NCI-H2171 treated with DMSO at 0.1 percent for 48 hours (cell line): Measurements from ENCODE around the gene RHBDL1.

Source experiments
- DNase-seq: peaks from one replicate; lab custom pipeline; 2025; lab: John Stamatoyannopoulos, UW

Gene RHBDL1

GRCh38 chr16:706189-707061, 31.0 kb downstream of the RHBDL1 start:
- DNase-seq, result peak; percentile 71

- DNase-seq, result no peak
These were observed 31.6 kb downstream of the RHBDL1 start for GRCh38 chr16:707062-707538.

GRCh38 chr16:708019-708418, 32.5 kb downstream of the RHBDL1 start:
- DNase-seq, result no peak

GRCh38 chr16:708959-709358, 33.5 kb downstream of the RHBDL1 start:
- no peak for DNase-seq

DNA sequence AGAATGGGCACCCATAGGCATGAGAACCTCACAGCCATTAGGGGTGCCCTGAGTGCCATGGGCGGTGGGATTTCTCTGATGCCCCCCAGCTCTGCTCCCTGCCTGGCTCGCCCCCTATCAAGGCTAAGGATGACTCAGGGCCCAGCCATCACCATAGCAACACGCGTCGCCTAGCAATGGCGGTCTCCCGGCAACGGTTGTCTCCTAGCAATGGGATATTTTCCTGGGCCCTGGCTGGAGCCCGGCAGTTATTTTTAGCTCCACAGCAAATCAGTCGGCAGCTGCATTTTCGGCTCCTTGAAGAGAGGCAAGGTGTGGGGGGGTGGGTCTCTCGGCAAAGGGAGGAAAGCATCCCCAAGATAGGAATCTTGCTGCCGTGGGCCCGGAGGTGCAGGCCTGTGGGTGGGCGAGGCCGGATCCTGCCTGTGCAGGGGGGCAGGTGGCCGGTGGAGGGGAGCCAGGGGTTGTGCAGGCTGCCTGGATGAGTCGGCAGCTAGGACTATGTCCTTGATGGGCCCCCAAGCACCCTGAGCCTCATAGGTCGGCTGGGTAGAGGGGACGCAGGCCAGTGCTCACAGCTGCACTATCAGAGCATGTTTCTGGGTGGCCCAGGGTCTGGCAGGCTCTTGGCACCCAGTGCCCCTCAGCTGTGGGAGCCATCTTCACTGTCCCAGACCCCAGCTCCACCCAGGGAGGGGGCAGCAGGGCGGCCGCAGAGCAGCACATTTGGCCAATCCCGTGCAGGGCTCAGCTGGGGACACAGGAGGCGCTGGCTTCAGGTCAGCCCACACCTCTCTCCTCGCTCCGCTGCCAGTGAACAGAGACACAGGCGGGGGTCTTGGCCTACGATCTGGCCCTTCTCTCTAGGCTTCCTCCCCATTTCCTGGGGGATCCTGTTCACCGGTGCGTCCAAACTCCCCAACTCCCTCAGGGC, 34.4 kb downstream of the RHBDL1 start:
- peak; percentile 93 for DNase-seq

GRCh38 chr16:710500-711075, 35.1 kb downstream of the RHBDL1 start:
- DNase-seq, result peak; percentile 63

- DNase-seq, result no peak
These were observed 35.6 kb downstream of the RHBDL1 start for GRCh38 chr16:711084-711483.

GRCh38 chr16:711548-712320, 36.3 kb downstream of the RHBDL1 start:
- peak; percentile 41 for DNase-seq

GRCh38 chr16:712740-713250, 37.3 kb downstream of the RHBDL1 start:
- peak; percentile 42 for DNase-seq

- DNase-seq, result no peak
These were observed 38.6 kb downstream of the RHBDL1 start for GRCh38 chr16:714079-714478.

GRCh38 chr16:714558-715476, 39.3 kb downstream of the RHBDL1 start, which contains the start of gene METRN:
Gene METRN, plus strand, starts transcription at chr16:715118. Its CDS starts 172 bp downstream, at chr16:715290.
- peak; percentile 72 for DNase-seq

GRCh38 chr16:715477-716199, 40.2 kb downstream of the RHBDL1 start:
- peak; percentile 15 for DNase-seq

GRCh38 chr16:716200-716568, 40.7 kb downstream of the RHBDL1 start:
- no peak for DNase-seq

DNA sequence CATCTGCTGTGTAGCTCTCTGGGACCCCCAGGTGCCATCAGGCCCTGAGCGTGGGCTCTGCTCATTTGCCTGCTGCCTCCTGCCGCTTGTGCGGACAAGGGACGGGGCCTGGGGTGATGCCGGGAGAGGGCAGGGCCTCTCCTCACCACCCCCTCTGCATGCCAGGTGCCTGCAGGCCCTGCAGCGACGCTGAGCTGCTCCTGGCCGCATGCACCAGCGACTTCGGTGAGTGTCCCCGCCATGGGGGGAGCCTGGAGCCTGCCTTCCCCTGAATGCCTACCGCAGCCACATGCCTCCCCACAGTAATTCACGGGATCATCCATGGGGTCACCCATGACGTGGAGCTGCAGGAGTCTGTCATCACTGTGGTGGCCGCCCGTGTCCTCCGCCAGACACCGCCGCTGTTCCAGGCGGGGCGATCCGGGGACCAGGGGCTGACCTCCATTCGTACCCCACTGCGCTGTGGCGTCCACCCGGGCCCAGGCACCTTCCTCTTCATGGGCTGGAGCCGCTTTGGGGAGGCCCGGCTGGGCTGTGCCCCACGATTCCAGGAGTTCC, 41.4 kb downstream of the RHBDL1 start:
- DNase-seq, result no peak

- peak; percentile 88 for DNase-seq
These were observed 42.2 kb downstream of the RHBDL1 start for GRCh38 chr16:717450-718245.

DNA sequence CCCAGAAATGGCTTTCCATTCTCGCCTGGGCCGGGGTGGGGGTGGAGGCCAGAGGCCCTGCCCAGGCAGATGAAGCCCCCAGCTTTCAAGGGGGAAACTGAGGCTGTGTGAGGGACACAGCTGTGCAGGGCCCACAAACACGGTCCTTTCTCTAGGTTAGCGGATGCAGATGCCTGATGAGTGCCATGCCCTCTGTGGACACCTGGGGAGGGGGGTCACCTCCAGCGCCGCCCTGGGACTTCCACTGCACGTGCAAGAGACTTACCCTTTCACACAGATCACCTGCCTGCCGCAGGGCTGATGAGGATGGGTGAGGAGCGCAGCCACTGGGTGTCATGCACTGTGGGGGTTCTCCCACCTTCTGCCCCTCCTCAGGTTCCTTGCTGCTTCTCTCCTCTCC, 42.9 kb downstream of the RHBDL1 start:
- no peak for DNase-seq

GRCh38 chr16:718922-719321, 43.5 kb downstream of the RHBDL1 start:
- DNase-seq, result no peak

GRCh38 chr16:719815-720446, 44.5 kb downstream of the RHBDL1 start:
- peak; percentile 91 for DNase-seq
